ENCODE data around the gene ABLIM1.

- TF ChIP-seq, protein P1, sequence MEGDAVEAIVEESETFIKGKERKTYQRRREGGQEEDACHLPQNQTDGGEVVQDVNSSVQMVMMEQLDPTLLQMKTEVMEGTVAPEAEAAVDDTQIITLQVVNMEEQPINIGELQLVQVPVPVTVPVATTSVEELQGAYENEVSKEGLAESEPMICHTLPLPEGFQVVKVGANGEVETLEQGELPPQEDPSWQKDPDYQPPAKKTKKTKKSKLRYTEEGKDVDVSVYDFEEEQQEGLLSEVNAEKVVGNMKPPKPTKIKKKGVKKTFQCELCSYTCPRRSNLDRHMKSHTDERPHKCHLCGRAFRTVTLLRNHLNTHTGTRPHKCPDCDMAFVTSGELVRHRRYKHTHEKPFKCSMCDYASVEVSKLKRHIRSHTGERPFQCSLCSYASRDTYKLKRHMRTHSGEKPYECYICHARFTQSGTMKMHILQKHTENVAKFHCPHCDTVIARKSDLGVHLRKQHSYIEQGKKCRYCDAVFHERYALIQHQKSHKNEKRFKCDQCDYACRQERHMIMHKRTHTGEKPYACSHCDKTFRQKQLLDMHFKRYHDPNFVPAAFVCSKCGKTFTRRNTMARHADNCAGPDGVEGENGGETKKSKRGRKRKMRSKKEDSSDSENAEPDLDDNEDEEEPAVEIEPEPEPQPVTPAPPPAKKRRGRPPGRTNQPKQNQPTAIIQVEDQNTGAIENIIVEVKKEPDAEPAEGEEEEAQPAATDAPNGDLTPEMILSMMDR (IDR thresholded peaks at IDR 0.05), result no peak
- TF ChIP-seq EP300 (IDR thresholded peaks at IDR 0.05) (no peak), POLR2AphosphoS5 (IDR thresholded peaks at IDR 0.05) (no peak), POLR2A (IDR thresholded peaks at IDR 0.05) (no peak)
Measured at GRCh38 chr10:114655671-114656070, 2.4 kb downstream of the ABLIM1 start.
